HG03571 (cell line): ENCODE measurements around the gene IFT80.
A peak's percentile ranks its signal among the peaks of the same experiment; 100 is the strongest.

Experiments used
- ATAC-seq: cut with Tn5 transposase; IDR thresholded peaks from one replicate; pipeline ENCODE4 v1.9.1; 2021; ENCODE audit not compliant: unreplicated experiment

IFT80 gene

GRCh38 chr3:160399125-160400029, at the start of gene IFT80, which contains the start of gene SMC4:
Gene IFT80 (minus strand): TSS chr3:160399225. CDS start chr3:160384600, 14,625 bp downstream.
Gene SMC4 (plus strand): TSS chr3:160399650. CDS start chr3:160400827, 1,177 bp downstream.
- ATAC-seq: peak; percentile 94

- no peak for ATAC-seq
These were observed 48.5 kb upstream of the IFT80 start for GRCh38 chr3:160447544-160447943.

GRCh38 chr3:160446522-160447056, 47.6 kb upstream of the IFT80 start:
- no peak for ATAC-seq

GRCh38 chr3:160445854-160446253, 46.8 kb upstream of the IFT80 start:
- ATAC-seq: no peak

GRCh38 chr3:160444411-160444810, 45.4 kb upstream of the IFT80 start:
- no peak for ATAC-seq

- no peak for ATAC-seq
These were observed 41.7 kb upstream of the IFT80 start for GRCh38 chr3:160440687-160441086.

- no peak for ATAC-seq
These were observed 38.0 kb upstream of the IFT80 start for GRCh38 chr3:160437083-160437455.

GRCh38 chr3:160435747-160436146, 36.7 kb upstream of the IFT80 start:
- no peak for ATAC-seq

GRCh38 chr3:160435095-160435494, 36.1 kb upstream of the IFT80 start:
- no peak for ATAC-seq

- no peak for ATAC-seq
These were observed 35.0 kb upstream of the IFT80 start for GRCh38 chr3:160434071-160434470.

GRCh38 chr3:160427832-160428424, 28.9 kb upstream of the IFT80 start:
- ATAC-seq: no peak

- ATAC-seq: no peak
These were observed 18.3 kb upstream of the IFT80 start for GRCh38 chr3:160417311-160417710.

GRCh38 chr3:160413613-160414248, 14.7 kb upstream of the IFT80 start:
- ATAC-seq: peak; percentile 69

- ATAC-seq: no peak
These were observed 13.5 kb upstream of the IFT80 start for GRCh38 chr3:160412477-160412876.

GRCh38 chr3:160409812-160410610, 11.0 kb upstream of the IFT80 start:
- ATAC-seq: no peak

GRCh38 chr3:160403796-160404470, 4.9 kb upstream of the IFT80 start:
- no peak for ATAC-seq

GRCh38 chr3:160403028-160403545, 4.1 kb upstream of the IFT80 start:
- ATAC-seq: no peak

- ATAC-seq: no peak
These were observed 3.4 kb upstream of the IFT80 start for GRCh38 chr3:160402221-160403027.
